Right ventricle myocardium superior (tissue), 1 donor: Measurements from ENCODE around the gene ID3. TPM values are rescaled to one million over a fixed set of nuclear protein-coding genes. Genes with fewer than 3 reads are reported as not detected.
"Not testable (repeated sequence)": the region's sequence is repeated elsewhere in the genome, so short reads cannot be mapped to it uniquely, and the experiment has no call there.

Experiments used
- ATAC-seq: fragments of 200-7000 bp; cut with Tn5 transposase; one replicate; pipeline ENCODE4 v1.9.1; 2020; ENCODE audit warnings: mild to moderate bottlenecking; ENCODE audit not compliant: poor library complexity
- DNase-seq: peaks from one replicate; pipeline ENCODE4 v3.0.0-alpha.2; 2020
- intact Hi-C: fragments of 100-400 bp; cut with DNase I; formaldehyde crosslinking; loops from one replicate; pipeline ENCODE4 v1.11.2; 2022
- total RNA-seq: library from RNA; stranded (reverse); fragmentation: NEBNext Ultra II Directional; extraction: Animal tissue kit (Norgen Biotek cat#: 25700); gene quantifications from one replicate; pipeline ENCODE4 v1.2.1, GENCODE V29; 2021
- donor health status: DM: no; HTN: yes; CAD: no; lungs with severe emphysema.

The ID3 gene
- total RNA-seq, 1 donor from 2014 or later = 73.0 TPM

- intact Hi-C loops = no loop called here
- no peak for ATAC-seq
- DNase-seq = no peak
Observed at GRCh38 chr1:23556635-23557470, 2.4 kb downstream of the ID3 start.

GRCh38 chr1:23555986-23556634, 3.2 kb downstream of the ID3 start:
- intact Hi-C loops = no loop called here
- DNase-seq (no peak), ATAC-seq (no peak)

- intact Hi-C loops = no loop called here
- no peak for ATAC-seq
- peak; percentile 62 for DNase-seq
Observed at GRCh38 chr1:23555270-23555985, 3.9 kb downstream of the ID3 start.

- ATAC-seq (peak; percentile 82), DNase-seq (peak; percentile 89)
- intact Hi-C loops = no loop called here
Observed at GRCh38 chr1:23554481-23555269, 4.6 kb downstream of the ID3 start.

GRCh38 chr1:23554127-23554480, 5.2 kb downstream of the ID3 start:
- intact Hi-C loops = no loop called here

GRCh38 chr1:23553231-23554126, 5.8 kb downstream of the ID3 start:
- intact Hi-C loops = no loop called here
- DNase-seq (no peak), ATAC-seq (no peak)

More at GRCh38 chr1:23554127-23554480, 5.2 kb downstream of the ID3 start:
- ATAC-seq = no peak
- DNase-seq = no peak

- intact Hi-C loops = no loop called here
- ATAC-seq (no peak), DNase-seq (no peak)
Observed at GRCh38 chr1:23551849-23552248, 7.5 kb downstream of the ID3 start.

GRCh38 chr1:23548704-23549143, 10.6 kb downstream of the ID3 start:
- ATAC-seq = peak; percentile 62
- DNase-seq = peak; percentile 81
- intact Hi-C loops = no loop called here

GRCh38 chr1:23546897-23547584, 12.3 kb downstream of the ID3 start:
- intact Hi-C loops = no loop called here
- no peak for ATAC-seq
- no peak for DNase-seq

GRCh38 chr1:23545851-23546250, 13.4 kb downstream of the ID3 start:
- no peak for ATAC-seq
- no peak for DNase-seq
- intact Hi-C loops = no loop called here

- DNase-seq (peak; percentile 84), ATAC-seq (peak; percentile 80)
- intact Hi-C loops = loop anchor here (1.0 kb wide), 1 partner anchor 93 kb away; no protein-coding TSS in a partner anchor
Observed at GRCh38 chr1:23544444-23545389, 14.6 kb downstream of the ID3 start.

- ATAC-seq = no peak
- intact Hi-C loops = loop anchor here (1.0 kb wide), 1 partner anchor 93 kb away; no protein-coding TSS in a partner anchor
- no peak for DNase-seq
Observed at GRCh38 chr1:23543707-23544443, 15.4 kb downstream of the ID3 start.

GRCh38 chr1:23542940-23543339, 16.4 kb downstream of the ID3 start:
- ATAC-seq, DNase-seq, intact Hi-C loops: not testable (repeated sequence)

GRCh38 chr1:23539698-23540266, 19.5 kb downstream of the ID3 start:
- intact Hi-C loops = no loop called here
- ATAC-seq = peak; percentile 92
- DNase-seq = peak; percentile 90

GRCh38 chr1:23537296-23537973, 21.9 kb downstream of the ID3 start:
- no peak for ATAC-seq

More at GRCh38 chr1:23537296-23537973, 21.9 kb downstream of the ID3 start:
- no peak for DNase-seq
- intact Hi-C loops = no loop called here
